ENCODE results near the gene ZNF263. TPM values are rescaled to one million over a fixed set of nuclear protein-coding genes. Genes with fewer than 3 reads are reported as not detected.

The ZNF263 gene
- total and polyA plus RNA-seq, 4 donors = 6.3 to 27.3 (median 13.3) TPM

GRCh38 chr16:3281222-3281820 is 2.0 kb upstream of the ZNF263 start:
- peaks cover 6 to 12% (median 10%) of the 10 kb centered on the region in 4 donors for H3K36me3 ChIP-seq (ENCODE audit: control insufficient read depth in 4 of 4, insufficient read depth in 3 of 4, low read depth in 1 of 4, low read length in 3 of 4)
- DNase-seq (ENCODE audit: low spot score) = no peak
- H3K9me3 ChIP-seq (ENCODE audit: control insufficient read depth in 4 of 4, low read length in 3 of 4) = peaks cover 2 to 7% (median 5%) of the 10 kb centered on the region in 4 donors
- peaks cover 4 to 21% (median 19%) of the 10 kb centered on the region in 4 donors for H3K4me1 ChIP-seq (ENCODE audit: control insufficient read depth in 4 of 4, insufficient read depth in 4 of 4, low read length in 3 of 4)
- TF ChIP-seq ZBTB33 (IDR thresholded peaks at IDR 0.05) = no peak
- TF ChIP-seq HNF4G (IDR thresholded peaks at IDR 0.05) = no peak
- TF ChIP-seq GABPA (IDR thresholded peaks at IDR 0.05 in 1 of 2, conservative IDR thresholded peaks at IDR 0.05 in 1 of 2) = no peak
- no peak for TF ChIP-seq FOXA1 (IDR thresholded peaks at IDR 0.05)
- TF ChIP-seq FOXA2 (IDR thresholded peaks at IDR 0.05) = no peak
- no peak for TF ChIP-seq YY1 (IDR thresholded peaks at IDR 0.05)
- no peak overlapping the region for H3K27ac ChIP-seq (ENCODE audit: low read depth in 1 of 2, low read length in 2 of 2)
- no peak overlapping the region for H3K9ac ChIP-seq (ENCODE audit: low read depth in 1 of 2, low read length in 2 of 2)
- no peaks in the 10 kb centered on the region for H3K27me3 ChIP-seq (ENCODE audit: control insufficient read depth in 4 of 4, insufficient read depth in 4 of 4, low read length in 3 of 4)
- 92% methylated on average over 6 of the region's 6 CpGs for WGBS
- no peak overlapping the region for H3K4me3 ChIP-seq (ENCODE audit: low read depth in 1 of 3, low read length in 3 of 3)

GRCh38 chr16:3282103-3282729 is 1.1 kb upstream of the ZNF263 start:
- H3K4me1 ChIP-seq (ENCODE audit: control insufficient read depth in 4 of 4, insufficient read depth in 4 of 4, low read length in 3 of 4) = peaks cover 4 to 21% (median 19%) of the 10 kb centered on the region in 4 donors
- H3K36me3 ChIP-seq (ENCODE audit: control insufficient read depth in 4 of 4, insufficient read depth in 3 of 4, low read depth in 1 of 4, low read length in 3 of 4) = peaks cover 8 to 19% (median 18%) of the 10 kb centered on the region in 4 donors
- H3K27ac ChIP-seq (ENCODE audit: low read depth in 1 of 2, low read length in 2 of 2) = peak overlapping the region; percentile 98
- H3K4me3 ChIP-seq (ENCODE audit: low read depth in 1 of 3, low read length in 3 of 3) = peak overlapping the region; percentile 79 to 88 (median 84)
- WGBS = 15% methylated on average over 29 of the region's 29 CpGs
- H3K27me3 ChIP-seq (ENCODE audit: control insufficient read depth in 4 of 4, insufficient read depth in 4 of 4, low read length in 3 of 4) = no peaks in the 10 kb centered on the region
- H3K9ac ChIP-seq (ENCODE audit: low read depth in 1 of 2, low read length in 2 of 2) = peak overlapping the region; percentile 70 to 76
- DNase-seq (ENCODE audit: low spot score) = no peak
- TF ChIP-seq RXRA (IDR thresholded peaks at IDR 0.05) (no peak), HNF4G (IDR thresholded peaks at IDR 0.05) (no peak), MAX (IDR thresholded peaks at IDR 0.05) (no peak), CTCF (IDR thresholded peaks at IDR 0.05; ENCODE audit: low read depth, low read length, missing input control) (peak; percentile 5), FOXA1 (IDR thresholded peaks at IDR 0.05) (no peak), GABPA (IDR thresholded peaks at IDR 0.05 in 1 of 2, conservative IDR thresholded peaks at IDR 0.05 in 1 of 2) (no peak), ZBTB33 (IDR thresholded peaks at IDR 0.05) (no peak), YY1 (IDR thresholded peaks at IDR 0.05) (no peak), HNF4A (conservative IDR thresholded peaks at IDR 0.05) (no peak), EGR1 (IDR thresholded peaks at IDR 0.05; ENCODE audit: low read depth in 2 of 2) (no peak), RAD21 (IDR thresholded peaks at IDR 0.05) (no peak), TAF1 (conservative IDR thresholded peaks at IDR 0.05) (peak; percentile 28)
- H3K9me3 ChIP-seq (ENCODE audit: control insufficient read depth in 4 of 4, low read length in 3 of 4) = peaks cover 3 to 13% (median 8%) of the 10 kb centered on the region in 4 donors
